Transverse colon (tissue), 4 donors: ENCODE results near the gene STOX2. TPM values are rescaled to one million over a fixed set of nuclear protein-coding genes. Genes with fewer than 3 reads are reported as not detected.

Experiments used
- DNase-seq: peaks from one replicate; pipeline ENCODE4 v3.0.0-alpha.2; 2019
- H3K27ac ChIP-seq, 4 donors: fragments of 200-600 bp; sonication (generic); 2 replicates each; pipeline ENCODE4 v1.5.1; 2016 to 2018; ENCODE audit warnings: inconsistent platforms in 4 of 4
- H3K27me3 ChIP-seq: fragments of 200-600 bp; sonication (generic); 2 replicates; pipeline ENCODE4 v1.5.1; 2017; ENCODE audit warnings: inconsistent platforms
- H3K36me3 ChIP-seq, 4 donors: fragments of 200-600 bp; sonication (generic); 2 replicates each; pipeline ENCODE4 v1.5.1; 2017 to 2019; ENCODE audit warnings: inconsistent platforms in 4 of 4
- H3K4me1 ChIP-seq, 4 donors: fragments of 200-600 bp; sonication (generic); 2 replicates each; pipeline ENCODE4 v1.5.1; 2017 to 2020; ENCODE audit warnings: inconsistent platforms in 4 of 4
- H3K4me3 ChIP-seq, 4 donors: fragments of 200-600 bp; sonication (generic); 1 replicate in 1 of 4; 2 replicates in 3 of 4; pipeline versions ENCODE4 v1.5.1 to v1.6.1; 2017 to 2019; ENCODE audit warnings: inconsistent platforms in 4 of 4
- H3K9me3 ChIP-seq, 2 donors: fragments of 200-600 bp; sonication (generic); 2 replicates each; pipeline ENCODE4 v1.5.1; 2017 to 2019; ENCODE audit warnings: inconsistent platforms in 2 of 2
- CTCF ChIP-seq, 5 experiments: fragments of 200-600 bp in 3 of 5; fragments of 450-650 bp in 2 of 5; sonication (generic) in 3 of 5; IDR thresholded peaks; 1 replicate in 2 of 5; 2 replicates in 3 of 5; pipeline ENCODE4 v1.5.1; 2016 to 2017; ENCODE audit warnings: antibody characterized with exemption in 5 of 5, inconsistent platforms in 3 of 5, mild to moderate bottlenecking in 2 of 5, moderate library complexity in 1 of 5
- EP300 ChIP-seq: sonication (generic); formaldehyde crosslinking; IDR thresholded peaks from one replicate; pipeline ENCODE4 v1.6.1; 2017; ENCODE audit warnings: antibody characterized with exemption, low read depth
- POLR2A ChIP-seq: fragments of 450-650 bp; IDR thresholded peaks from one replicate; pipeline ENCODE4 v1.6.1; 2016; ENCODE audit warnings: antibody characterized with exemption, mild to moderate bottlenecking, moderate library complexity
- POLR2AphosphoS5 ChIP-seq, 3 donors: sonication (generic); formaldehyde crosslinking; IDR thresholded peaks; one replicate each; pipeline ENCODE4 v1.6.1; 2016; ENCODE audit warnings: antibody characterized with exemption in 3 of 3
- WGBS, 2 donors: methylation state at CpG; one replicate each; pipeline ENCODE4 v1.1.5; 2018; ENCODE audit warnings: low coverage in 1 of 2; 5-methylcytosine and 5-hydroxymethylcytosine counted together
- in situ Hi-C, 4 donors: fragments of 200-750 bp; cut with MboI; loops; one replicate each; pipeline versions ENCODE4 v1.15.0 to v1.15.1; 2017; ENCODE audit warnings: low sequenced_read_pairs in 3 of 4, low pct_ligation_motif_present in 1 of 4, low pct_unique_long_range_greater_than_20kb in 1 of 4
- intact Hi-C: fragments of 100-400 bp; cut with DNase I; formaldehyde crosslinking; loops from one replicate; pipeline ENCODE4 v1.15.1; 2023; ENCODE audit warnings: low total_unique reads
- total RNA-seq, 4 donors: library from RNA; depleted of rRNA; stranded (reverse); fragments of >200 nt; gene quantifications; one replicate each; pipeline ENCODE4 v1.1.0, GENCODE V29; 2016

Gene STOX2
- total RNA-seq, 4 donors from 2014 or later, result 0.37 to 90.8 (median 7.7) TPM

GRCh38 chr4:183860119-183860518, 45.0 kb upstream of the STOX2 start:
- Histone ChIP-seq H3K4me1 (no peaks in the 10 kb centered on the region), H3K36me3 (no peaks in the 10 kb centered on the region), H3K4me3 (no peak overlapping the region), H3K27ac (no peak overlapping the region), H3K27me3 (no peaks in the 10 kb centered on the region), H3K9me3 (no peaks in the 10 kb centered on the region)
- in situ Hi-C loops, result no loop called here
- TF ChIP-seq CTCF (IDR thresholded peaks at IDR 0.05) (no peak), EP300 (no peak), POLR2AphosphoS5 (IDR thresholded peaks at IDR 0.05) (no peak), POLR2A (no peak)
- 43 to 78% methylated on average over 2 of the region's 2 CpGs for WGBS, 2 donors
- DNase-seq, result no peak
- intact Hi-C loops, result no loop called here

GRCh38 chr4:183860731-183861130, 44.4 kb upstream of the STOX2 start:
- intact Hi-C loops, result no loop called here

GRCh38 chr4:183861426-183861825, 43.7 kb upstream of the STOX2 start:
- 94 to 97% methylated on average over 11 to 13 of the region's 13 CpGs for WGBS, 2 donors
- no peaks in the 10 kb centered on the region for H3K27me3 ChIP-seq
- no peaks in the 10 kb centered on the region for H3K4me1 ChIP-seq
- H3K9me3 ChIP-seq, result no peaks in the 10 kb centered on the region
- TF ChIP-seq CTCF (IDR thresholded peaks at IDR 0.05) (no peak), POLR2A (no peak), POLR2AphosphoS5 (IDR thresholded peaks at IDR 0.05) (no peak), EP300 (no peak)
- in situ Hi-C loops, result no loop called here
- no peak for DNase-seq
- intact Hi-C loops, result no loop called here
- H3K36me3 ChIP-seq, result no peaks in the 10 kb centered on the region
- no peak overlapping the region for H3K27ac ChIP-seq
- H3K4me3 ChIP-seq, result no peak overlapping the region

More at GRCh38 chr4:183860731-183861130, 44.4 kb upstream of the STOX2 start:
- Histone ChIP-seq H3K27ac (no peak overlapping the region), H3K36me3 (no peaks in the 10 kb centered on the region), H3K4me1 (no peaks in the 10 kb centered on the region), H3K4me3 (no peak overlapping the region), H3K27me3 (no peaks in the 10 kb centered on the region), H3K9me3 (no peaks in the 10 kb centered on the region)
- WGBS, 2 donors, result 84 to 89% methylated on average over 7 to 10 of the region's 10 CpGs
- in situ Hi-C loops, result no loop called here
- no peak for DNase-seq
- TF ChIP-seq EP300 (no peak), CTCF (IDR thresholded peaks at IDR 0.05) (no peak), POLR2AphosphoS5 (IDR thresholded peaks at IDR 0.05) (no peak), POLR2A (no peak)

- WGBS, 2 donors, result 46 to 63% methylated on average over 6 to 8 of the region's 8 CpGs
- Histone ChIP-seq H3K27ac (no peak overlapping the region), H3K4me3 (no peak overlapping the region), H3K27me3 (no peaks in the 10 kb centered on the region), H3K9me3 (no peaks in the 10 kb centered on the region), H3K36me3 (no peaks in the 10 kb centered on the region), H3K4me1 (no peaks in the 10 kb centered on the region)
- intact Hi-C loops, result no loop called here
- DNase-seq, result no peak
- in situ Hi-C loops, result no loop called here
- TF ChIP-seq POLR2A (no peak), POLR2AphosphoS5 (IDR thresholded peaks at IDR 0.05) (no peak), CTCF (IDR thresholded peaks at IDR 0.05) (no peak), EP300 (no peak)
Measured at GRCh38 chr4:183863155-183863825, 41.8 kb upstream of the STOX2 start.
